ENCODE measurements around the gene BICDL1. TPM values are rescaled to one million over a fixed set of nuclear protein-coding genes. Genes with fewer than 3 reads are reported as not detected.
"Not testable (repeated sequence)": the region's sequence is repeated elsewhere in the genome, so short reads cannot be mapped to it uniquely, and the experiment has no call there.

Gene BICDL1
- total and polyA plus RNA-seq, 2 donors (not counting 3 experiments of a cell fraction or from before 2014, with no cell fraction given), result 0.19 TPM; not detected in 1

- no peak for DNase-seq (ENCODE audit: low read depth, low spot score)
- no peaks in the 10 kb centered on the region for H3K9me3 ChIP-seq (replicated peaks; ENCODE audit: control insufficient read depth, insufficient read depth, low read length)
- intact Hi-C loops (cut with micrococcal nuclease), result no loop called here
- POLR2A ChIA-PET, result no interaction called here
- H3K79me2 ChIP-seq (ENCODE audit: control insufficient read depth, insufficient read depth, low read length), result no peaks in the 10 kb centered on the region
- BruUV-seq (replicated peaks), result no TSS peak
- H3K9ac ChIP-seq (replicated peaks; ENCODE audit: extremely low read depth, insufficient read depth, low read length), result no peak overlapping the region
- no peaks in the 10 kb centered on the region for H3K4me1 ChIP-seq (ENCODE audit: control insufficient read depth, extremely low read depth, insufficient read depth, low read length)
- dilution Hi-C loops (cut with MboI; ENCODE audit: extremely low pct_ligation_motif_present, low sequenced_read_pairs), result no loop called here
- TF ChIP-seq MYC (IDR thresholded peaks at IDR 0.05; ENCODE audit: low read depth, low read length) (no peak), MAX (IDR thresholded peaks at IDR 0.05; ENCODE audit: insufficient read depth, insufficient read length) (no peak), FOS (IDR thresholded peaks at IDR 0.05; ENCODE audit: borderline replicate concordance, insufficient read depth, low read length) (no peak), POLR2A (IDR thresholded peaks at IDR 0.05; ENCODE audit: low read depth, low read length) (no peak), JUN (IDR thresholded peaks at IDR 0.05; ENCODE audit: borderline replicate concordance, insufficient read depth, insufficient read length, low read depth) (no peak), EZH2 (IDR thresholded peaks at IDR 0.05; ENCODE audit: borderline replicate concordance, low read depth, low read length, severe bottlenecking) (no peak), GATA2 (IDR thresholded peaks at IDR 0.05; ENCODE audit: insufficient read depth, insufficient read length, low read depth, low read length) (no peak)
- TF ChIP-seq, protein P1, sequence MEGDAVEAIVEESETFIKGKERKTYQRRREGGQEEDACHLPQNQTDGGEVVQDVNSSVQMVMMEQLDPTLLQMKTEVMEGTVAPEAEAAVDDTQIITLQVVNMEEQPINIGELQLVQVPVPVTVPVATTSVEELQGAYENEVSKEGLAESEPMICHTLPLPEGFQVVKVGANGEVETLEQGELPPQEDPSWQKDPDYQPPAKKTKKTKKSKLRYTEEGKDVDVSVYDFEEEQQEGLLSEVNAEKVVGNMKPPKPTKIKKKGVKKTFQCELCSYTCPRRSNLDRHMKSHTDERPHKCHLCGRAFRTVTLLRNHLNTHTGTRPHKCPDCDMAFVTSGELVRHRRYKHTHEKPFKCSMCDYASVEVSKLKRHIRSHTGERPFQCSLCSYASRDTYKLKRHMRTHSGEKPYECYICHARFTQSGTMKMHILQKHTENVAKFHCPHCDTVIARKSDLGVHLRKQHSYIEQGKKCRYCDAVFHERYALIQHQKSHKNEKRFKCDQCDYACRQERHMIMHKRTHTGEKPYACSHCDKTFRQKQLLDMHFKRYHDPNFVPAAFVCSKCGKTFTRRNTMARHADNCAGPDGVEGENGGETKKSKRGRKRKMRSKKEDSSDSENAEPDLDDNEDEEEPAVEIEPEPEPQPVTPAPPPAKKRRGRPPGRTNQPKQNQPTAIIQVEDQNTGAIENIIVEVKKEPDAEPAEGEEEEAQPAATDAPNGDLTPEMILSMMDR (IDR thresholded peaks at IDR 0.05; ENCODE audit: extremely low read depth in 1 of 2, insufficient read depth in 1 of 2, low read depth in 1 of 2, low read length in 2 of 2), result no peak
- no peak overlapping the region for H3K4me2 ChIP-seq (ENCODE audit: insufficient read depth, low read length)
- no peaks in the 10 kb centered on the region for H4K20me1 ChIP-seq (replicated peaks; ENCODE audit: control insufficient read depth, extremely low read depth, insufficient read depth, low read length)
- H3K4me3 ChIP-seq (replicated peaks in 1 of 3; ENCODE audit: insufficient read depth in 1 of 3, low read depth in 1 of 3, low read length in 3 of 3), result no peak overlapping the region
- no peaks in the 10 kb centered on the region for H3K9me1 ChIP-seq (replicated peaks; ENCODE audit: control insufficient read depth, extremely low read depth, insufficient read depth, low read length)
- no peak for FAIRE-seq
- H3K27ac ChIP-seq (ENCODE audit: insufficient read depth, low read depth, low read length), result no peak overlapping the region
- H3K27me3 ChIP-seq (ENCODE audit: control insufficient read depth in 2 of 2, insufficient read depth in 2 of 2, low read length in 2 of 2), result no peaks in the 10 kb centered on the region
- CTCF ChIA-PET, result no interaction called here
- H3K36me3 ChIP-seq (ENCODE audit: control insufficient read depth in 2 of 2, extremely low read depth in 1 of 2, insufficient read depth in 2 of 2, low read length in 2 of 2), result no peaks in the 10 kb centered on the region
- no peak overlapping the region for H2AFZ ChIP-seq (ENCODE audit: low read depth, low read length)
These were observed 26.3 kb downstream of the BICDL1 start for GRCh38 chr12:120015313-120015712.

- H3K79me2 ChIP-seq (ENCODE audit: control insufficient read depth, insufficient read depth, low read length); H3K27me3 ChIP-seq (ENCODE audit: control insufficient read depth in 2 of 2, insufficient read depth in 2 of 2, low read length in 2 of 2); H3K36me3 ChIP-seq (ENCODE audit: control insufficient read depth in 2 of 2, extremely low read depth in 1 of 2, insufficient read depth in 2 of 2, low read length in 2 of 2); POLR2A ChIA-PET; H3K4me1 ChIP-seq (ENCODE audit: control insufficient read depth, extremely low read depth, insufficient read depth, low read length); H3K27ac ChIP-seq (ENCODE audit: insufficient read depth, low read depth, low read length); H2AFZ ChIP-seq (ENCODE audit: low read depth, low read length); H3K4me2 ChIP-seq (ENCODE audit: insufficient read depth, low read length); intact Hi-C loops (cut with micrococcal nuclease); dilution Hi-C loops (cut with MboI; ENCODE audit: extremely low pct_ligation_motif_present, low sequenced_read_pairs); DNase-seq (ENCODE audit: low read depth, low spot score); FAIRE-seq; H4K20me1 ChIP-seq (replicated peaks; ENCODE audit: control insufficient read depth, extremely low read depth, insufficient read depth, low read length); BruUV-seq (replicated peaks); H3K9me3 ChIP-seq (replicated peaks; ENCODE audit: control insufficient read depth, insufficient read depth, low read length); CTCF ChIA-PET; H3K9me1 ChIP-seq (replicated peaks; ENCODE audit: control insufficient read depth, extremely low read depth, insufficient read depth, low read length); H3K9ac ChIP-seq (replicated peaks; ENCODE audit: extremely low read depth, insufficient read depth, low read length); H3K4me3 ChIP-seq (replicated peaks in 1 of 3; ENCODE audit: insufficient read depth in 1 of 3, low read depth in 1 of 3, low read length in 3 of 3): not testable (repeated sequence)
These were observed 27.2 kb downstream of the BICDL1 start for GRCh38 chr12:120016199-120016598.

Data from endothelial cell of umbilical vein (primary cell).